ENCODE results near the gene TOMM20.

The TOMM20 gene

GRCh38 chr1:235075048-235075776 lies 53.4 kb downstream of the TOMM20 start:
- no peak overlapping the region for H3K27ac ChIP-seq (ENCODE audit: low read depth, low read length)
- peaks cover 18% of the 10 kb centered on the region for H3K4me1 ChIP-seq (ENCODE audit: control insufficient read depth, low read length)
- H3K9me3 ChIP-seq (ENCODE audit: control insufficient read depth, insufficient read depth, low read length): peaks cover 5% of the 10 kb centered on the region; the same call in 1 of the 2 replicates
- H3F3A ChIP-seq (ENCODE audit: control insufficient read depth, insufficient read depth): peaks cover 4% of the 10 kb centered on the region; the same call in 1 of the 2 replicates
- TF ChIP-seq EZH2phosphoT487 (IDR thresholded peaks at IDR 0.05; ENCODE audit: borderline replicate concordance, low read length) (no peak), CTCF (IDR thresholded peaks at IDR 0.05; ENCODE audit: low read depth, low read length, poor library complexity, severe bottlenecking) (no peak)
- H3K9me2 ChIP-seq (replicated peaks; ENCODE audit: control insufficient read depth, low read length): no peaks in the 10 kb centered on the region
- peak overlapping the region; percentile 30; the same call in 1 of the 2 replicates for H3K4me3 ChIP-seq (ENCODE audit: low read length)
- H3K27me3 ChIP-seq (ENCODE audit: control insufficient read depth, low read length): no peaks in the 10 kb centered on the region; the same call in 1 of the 2 replicates
- H3K79me2 ChIP-seq (ENCODE audit: control insufficient read depth, low read length): no peaks in the 10 kb centered on the region; the same call in 1 of the 2 replicates
- H4K20me1 ChIP-seq (ENCODE audit: control insufficient read depth, insufficient read depth, low read depth, low read length): no peaks in the 10 kb centered on the region
- H3K4me2 ChIP-seq (ENCODE audit: low read length): peak overlapping the region; percentile 41
- no peaks in the 10 kb centered on the region for H3K36me3 ChIP-seq (ENCODE audit: control insufficient read depth, low read length)

- Histone ChIP-seq H3K4me1 (ENCODE audit: control insufficient read depth, low read length) (peaks cover 18% of the 10 kb centered on the region), H3K4me3 (ENCODE audit: low read length) (peak overlapping the region; percentile 30; the same call in 1 of the 2 replicates), H3F3A (ENCODE audit: control insufficient read depth, insufficient read depth) (peaks cover 4% of the 10 kb centered on the region; the same call in 1 of the 2 replicates), H3K36me3 (ENCODE audit: control insufficient read depth, low read length) (no peaks in the 10 kb centered on the region), H4K20me1 (ENCODE audit: control insufficient read depth, insufficient read depth, low read depth, low read length) (no peaks in the 10 kb centered on the region), H3K9me2 (replicated peaks; ENCODE audit: control insufficient read depth, low read length) (no peaks in the 10 kb centered on the region), H3K9me3 (ENCODE audit: control insufficient read depth, insufficient read depth, low read length) (peaks cover 5% of the 10 kb centered on the region; the same call in 1 of the 2 replicates), H3K4me2 (ENCODE audit: low read length) (peak overlapping the region; percentile 41), H3K27ac (ENCODE audit: low read depth, low read length) (no peak overlapping the region), H3K79me2 (ENCODE audit: control insufficient read depth, low read length) (no peaks in the 10 kb centered on the region; the same call in 1 of the 2 replicates), H3K27me3 (ENCODE audit: control insufficient read depth, low read length) (no peaks in the 10 kb centered on the region; the same call in 1 of the 2 replicates)
- TF ChIP-seq EZH2phosphoT487 (IDR thresholded peaks at IDR 0.05; ENCODE audit: borderline replicate concordance, low read length) (no peak), CTCF (IDR thresholded peaks at IDR 0.05; ENCODE audit: low read depth, low read length, poor library complexity, severe bottlenecking) (no peak)
These were observed 54.1 kb downstream of the TOMM20 start for GRCh38 chr1:235074523-235075047.

GRCh38 chr1:235073968-235074522 lies 54.6 kb downstream of the TOMM20 start:
- Histone ChIP-seq H3F3A (ENCODE audit: control insufficient read depth, insufficient read depth) (peaks cover 4% of the 10 kb centered on the region; the same call in 1 of the 2 replicates), H3K27ac (ENCODE audit: low read depth, low read length) (no peak overlapping the region)
- no peak for TF ChIP-seq CTCF (IDR thresholded peaks at IDR 0.05; ENCODE audit: low read depth, low read length, poor library complexity, severe bottlenecking)
- no peak for TF ChIP-seq EZH2phosphoT487 (IDR thresholded peaks at IDR 0.05; ENCODE audit: borderline replicate concordance, low read length)

More at GRCh38 chr1:235073968-235074522, 54.6 kb downstream of the TOMM20 start:
- H3K9me3 ChIP-seq (ENCODE audit: control insufficient read depth, insufficient read depth, low read length): peaks cover 5% of the 10 kb centered on the region; the same call in 1 of the 2 replicates
- H3K9me2 ChIP-seq (replicated peaks; ENCODE audit: control insufficient read depth, low read length): no peaks in the 10 kb centered on the region
- no peaks in the 10 kb centered on the region for H4K20me1 ChIP-seq (ENCODE audit: control insufficient read depth, insufficient read depth, low read depth, low read length)
- no peak overlapping the region; the same call in 1 of the 2 replicates for H3K4me3 ChIP-seq (ENCODE audit: low read length)
- no peaks in the 10 kb centered on the region; the same call in 1 of the 2 replicates for H3K79me2 ChIP-seq (ENCODE audit: control insufficient read depth, low read length)
- H3K27me3 ChIP-seq (ENCODE audit: control insufficient read depth, low read length): no peaks in the 10 kb centered on the region; the same call in 1 of the 2 replicates
- no peaks in the 10 kb centered on the region for H3K36me3 ChIP-seq (ENCODE audit: control insufficient read depth, low read length)
- peak overlapping the region; percentile 41 for H3K4me2 ChIP-seq (ENCODE audit: low read length)
- peaks cover 18% of the 10 kb centered on the region for H3K4me1 ChIP-seq (ENCODE audit: control insufficient read depth, low read length)

Data from DOHH2 (cell line).